HL-60 (cell line): ENCODE data around the gene SRCAP.

Experiments used
- DNase-seq, 2 experiments: peaks; one replicate each; pipeline ENCODE4 v3.0.0-alpha.2; 2010 to 2020; ENCODE audit warnings: low read depth in 1 of 2, low spot score in 1 of 2
- H3K27ac ChIP-seq: fragments of 250-450 bp; sonication (Bioruptor Pico); replicated peaks from 2 replicates; pipeline ENCODE4 v1.5.1; 2020; ENCODE audit warnings: mild to moderate bottlenecking, moderate library complexity
- H3K27me3 ChIP-seq: fragments of 250-450 bp; sonication (Bioruptor Pico); 2 replicates; pipeline ENCODE4 v1.5.1; 2021; ENCODE audit warnings: mild to moderate bottlenecking, moderate library complexity; ENCODE audit not compliant: insufficient read depth, poor library complexity, severe bottlenecking
- H3K4me3 ChIP-seq: replicated peaks from 2 replicates; pipeline ENCODE4 v1.5.1; 2011; ENCODE audit warnings: mild to moderate bottlenecking, control low read depth, low read length; ENCODE audit not compliant: insufficient read depth
- GABPA ChIP-seq: IDR thresholded peaks from 2 replicates; pipeline ENCODE4 v1.6.1; 2012; ENCODE audit warnings: low read depth
- POLR2AphosphoS5 ChIP-seq: IDR thresholded peaks from 2 replicates; pipeline ENCODE4 v1.6.1; 2012; ENCODE audit warnings: low read depth
- SPI1 ChIP-seq: IDR thresholded peaks from 2 replicates; pipeline ENCODE4 v1.6.1; 2012; ENCODE audit warnings: low read depth, mild to moderate bottlenecking, borderline replicate concordance
- TF ChIP-seq, protein P1 (sequence below): IDR thresholded peaks from 2 replicates; pipeline ENCODE4 v1.6.1; 2012; ENCODE audit warnings: low read depth; ENCODE audit not compliant: insufficient replicate concordance
- TF ChIP-seq, protein P2 (sequence below): IDR thresholded peaks from one replicate; pipeline ENCODE4 v1.5.1; 2011; ENCODE audit warnings: low read length, control low read depth, inconsistent platforms; ENCODE audit not compliant: insufficient read depth

SRCAP gene

GRCh38 chr16:30782486-30783279 is 83.7 kb downstream of the SRCAP start:
- no peak overlapping the region for H3K4me3 ChIP-seq
- H3K27me3 ChIP-seq: no peaks in the 10 kb centered on the region
- no peak overlapping the region for H3K27ac ChIP-seq
- TF ChIP-seq POLR2AphosphoS5 (no peak), SPI1 (no peak), GABPA (no peak)
- TF ChIP-seq, protein P1, sequence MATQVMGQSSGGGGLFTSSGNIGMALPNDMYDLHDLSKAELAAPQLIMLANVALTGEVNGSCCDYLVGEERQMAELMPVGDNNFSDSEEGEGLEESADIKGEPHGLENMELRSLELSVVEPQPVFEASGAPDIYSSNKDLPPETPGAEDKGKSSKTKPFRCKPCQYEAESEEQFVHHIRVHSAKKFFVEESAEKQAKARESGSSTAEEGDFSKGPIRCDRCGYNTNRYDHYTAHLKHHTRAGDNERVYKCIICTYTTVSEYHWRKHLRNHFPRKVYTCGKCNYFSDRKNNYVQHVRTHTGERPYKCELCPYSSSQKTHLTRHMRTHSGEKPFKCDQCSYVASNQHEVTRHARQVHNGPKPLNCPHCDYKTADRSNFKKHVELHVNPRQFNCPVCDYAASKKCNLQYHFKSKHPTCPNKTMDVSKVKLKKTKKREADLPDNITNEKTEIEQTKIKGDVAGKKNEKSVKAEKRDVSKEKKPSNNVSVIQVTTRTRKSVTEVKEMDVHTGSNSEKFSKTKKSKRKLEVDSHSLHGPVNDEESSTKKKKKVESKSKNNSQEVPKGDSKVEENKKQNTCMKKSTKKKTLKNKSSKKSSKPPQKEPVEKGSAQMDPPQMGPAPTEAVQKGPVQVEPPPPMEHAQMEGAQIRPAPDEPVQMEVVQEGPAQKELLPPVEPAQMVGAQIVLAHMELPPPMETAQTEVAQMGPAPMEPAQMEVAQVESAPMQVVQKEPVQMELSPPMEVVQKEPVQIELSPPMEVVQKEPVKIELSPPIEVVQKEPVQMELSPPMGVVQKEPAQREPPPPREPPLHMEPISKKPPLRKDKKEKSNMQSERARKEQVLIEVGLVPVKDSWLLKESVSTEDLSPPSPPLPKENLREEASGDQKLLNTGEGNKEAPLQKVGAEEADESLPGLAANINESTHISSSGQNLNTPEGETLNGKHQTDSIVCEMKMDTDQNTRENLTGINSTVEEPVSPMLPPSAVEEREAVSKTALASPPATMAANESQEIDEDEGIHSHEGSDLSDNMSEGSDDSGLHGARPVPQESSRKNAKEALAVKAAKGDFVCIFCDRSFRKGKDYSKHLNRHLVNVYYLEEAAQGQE: no peak
- TF ChIP-seq, protein P2, sequence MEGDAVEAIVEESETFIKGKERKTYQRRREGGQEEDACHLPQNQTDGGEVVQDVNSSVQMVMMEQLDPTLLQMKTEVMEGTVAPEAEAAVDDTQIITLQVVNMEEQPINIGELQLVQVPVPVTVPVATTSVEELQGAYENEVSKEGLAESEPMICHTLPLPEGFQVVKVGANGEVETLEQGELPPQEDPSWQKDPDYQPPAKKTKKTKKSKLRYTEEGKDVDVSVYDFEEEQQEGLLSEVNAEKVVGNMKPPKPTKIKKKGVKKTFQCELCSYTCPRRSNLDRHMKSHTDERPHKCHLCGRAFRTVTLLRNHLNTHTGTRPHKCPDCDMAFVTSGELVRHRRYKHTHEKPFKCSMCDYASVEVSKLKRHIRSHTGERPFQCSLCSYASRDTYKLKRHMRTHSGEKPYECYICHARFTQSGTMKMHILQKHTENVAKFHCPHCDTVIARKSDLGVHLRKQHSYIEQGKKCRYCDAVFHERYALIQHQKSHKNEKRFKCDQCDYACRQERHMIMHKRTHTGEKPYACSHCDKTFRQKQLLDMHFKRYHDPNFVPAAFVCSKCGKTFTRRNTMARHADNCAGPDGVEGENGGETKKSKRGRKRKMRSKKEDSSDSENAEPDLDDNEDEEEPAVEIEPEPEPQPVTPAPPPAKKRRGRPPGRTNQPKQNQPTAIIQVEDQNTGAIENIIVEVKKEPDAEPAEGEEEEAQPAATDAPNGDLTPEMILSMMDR: no peak
- no peak for DNase-seq

DNA sequence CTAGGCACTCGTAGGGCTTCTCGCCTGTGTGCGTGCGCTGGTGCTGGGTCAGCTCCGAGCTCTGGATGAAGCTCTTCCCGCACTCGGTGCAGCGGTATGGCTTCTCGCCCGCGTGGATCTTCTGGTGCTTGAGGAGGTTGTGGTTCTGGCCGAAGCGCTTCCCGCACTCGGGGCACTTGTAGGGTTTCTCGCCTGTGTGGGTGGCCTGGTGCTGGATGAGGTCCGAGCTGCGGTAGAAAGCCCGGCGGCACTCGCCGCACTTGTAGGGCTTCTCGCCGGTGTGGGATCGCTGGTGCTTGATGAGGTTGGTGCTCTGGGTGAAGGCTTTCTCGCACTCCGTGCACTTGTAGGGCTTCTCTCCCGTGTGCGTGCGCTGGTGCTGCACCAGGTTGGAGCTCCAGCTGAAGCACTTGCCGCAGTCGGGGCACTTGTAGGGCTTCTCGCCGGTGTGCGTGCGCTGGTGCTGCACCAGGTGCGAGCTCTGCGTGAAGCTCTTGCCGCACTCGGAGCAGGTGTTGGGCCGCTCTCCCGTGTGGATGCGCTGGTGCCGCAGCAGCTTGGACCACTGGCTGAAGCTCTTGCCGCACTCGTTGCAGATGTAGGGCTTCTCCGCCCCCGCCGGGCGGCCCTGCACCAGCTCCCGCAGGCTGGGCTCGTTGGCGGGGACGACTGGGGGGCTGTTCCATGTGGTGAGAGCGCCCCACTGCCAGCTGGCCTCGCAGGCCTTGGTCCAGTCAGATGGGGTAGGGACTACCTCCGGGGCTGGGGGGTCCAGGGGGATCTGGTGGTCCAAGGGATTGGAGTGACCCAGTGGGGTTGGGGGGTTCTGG is 84.5 kb downstream of the SRCAP start:
- no peak for DNase-seq
- TF ChIP-seq, protein P2: no peak
- no peak for TF ChIP-seq POLR2AphosphoS5
- TF ChIP-seq, protein P1: no peak
- TF ChIP-seq SPI1: no peak
- TF ChIP-seq GABPA: no peak

GRCh38 chr16:30784215-30784614 is 85.2 kb downstream of the SRCAP start:
- DNase-seq: no peak
- no peak overlapping the region for H3K27ac ChIP-seq
- H3K4me3 ChIP-seq: no peak overlapping the region
- TF ChIP-seq, protein P1: no peak
- TF ChIP-seq GABPA: no peak
- TF ChIP-seq SPI1: no peak
- TF ChIP-seq POLR2AphosphoS5: no peak
- TF ChIP-seq, protein P2: no peak
- no peaks in the 10 kb centered on the region for H3K27me3 ChIP-seq

More for the DNA sequence above, 84.5 kb downstream of the SRCAP start:
- Histone ChIP-seq H3K27ac (no peak overlapping the region), H3K27me3 (no peaks in the 10 kb centered on the region), H3K4me3 (no peak overlapping the region)
